Measurements from ENCODE around the gene OR14A16.

- no peak for TF ChIP-seq ZNF362 (tag by site-specific recombination; IDR thresholded peaks at IDR 0.05)
- TF ChIP-seq ZNF174 (tag by site-specific recombination; IDR thresholded peaks at IDR 0.05): no peak
- TF ChIP-seq CTCF (tag by site-specific recombination; IDR thresholded peaks at IDR 0.05): no peak
- TF ChIP-seq ZNF146 (tag by site-specific recombination; IDR thresholded peaks at IDR 0.05): no peak
- no peak for TF ChIP-seq ELK4 (IDR thresholded peaks at IDR 0.05; ENCODE audit: borderline replicate concordance, low read depth, low read length)
- no peak for TF ChIP-seq ZNF623 (tag by site-specific recombination; IDR thresholded peaks at IDR 0.05)
- no peak for TF ChIP-seq ATF2 (tag by site-specific recombination; IDR thresholded peaks at IDR 0.05; ENCODE audit: low read depth)
Measured at GRCh38 chr1:247833601-247834000, 9.7 kb upstream of the OR14A16 start.

All from HEK293 (cell line).